Non-pigmented ciliary epithelial cell (primary cell): ENCODE measurements around the gene TEX10.
A peak's percentile ranks its signal among the peaks of the same experiment; 100 is the strongest.
"Not testable (repeated sequence)": the region's sequence is repeated elsewhere in the genome, so short reads cannot be mapped to it uniquely, and the experiment has no call there.

ENCODE experiments used
- DNase-seq: peaks from one replicate; pipeline ENCODE4 v3.0.0-alpha.2; 2010; ENCODE audit warnings: low read depth

Gene TEX10

DNA sequence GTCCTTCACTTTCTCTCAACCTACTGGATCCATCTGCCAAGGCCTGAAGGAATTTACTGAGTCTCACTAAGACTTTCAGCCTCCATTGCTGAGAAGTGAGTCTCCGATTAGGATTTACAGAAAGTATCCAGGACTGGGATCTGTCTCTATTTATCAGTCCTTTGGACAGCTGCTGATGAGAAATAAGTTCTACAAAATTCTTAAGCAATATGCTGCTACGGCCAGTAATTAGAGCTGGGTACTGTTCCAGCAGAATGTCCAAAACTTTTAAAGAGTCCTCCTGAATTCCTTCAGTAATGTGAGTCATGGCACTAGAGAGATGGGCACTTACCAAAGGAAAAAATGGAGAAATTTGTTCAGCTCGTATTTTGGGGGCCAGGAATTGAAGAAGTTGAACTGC, 5.9 kb downstream of the TEX10 start:
- DNase-seq = no peak

DNA sequence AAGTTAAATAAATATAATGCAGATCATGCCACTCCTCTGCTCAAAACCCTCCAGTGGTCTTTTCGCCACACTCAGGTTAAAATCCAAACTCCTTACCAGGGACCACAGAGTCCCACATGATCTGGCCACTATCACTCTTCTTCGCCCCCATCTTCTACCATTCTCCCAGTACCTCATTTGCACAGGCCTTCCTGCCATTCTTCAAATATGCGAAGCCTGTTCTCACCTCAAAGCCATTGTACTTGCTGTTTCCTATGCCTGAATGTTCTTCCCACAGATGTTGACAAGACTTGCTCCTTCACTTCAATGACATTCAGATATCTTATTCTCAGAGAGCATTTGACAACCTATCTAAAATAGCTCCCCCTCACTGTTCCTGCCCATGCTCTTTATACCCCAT, 10.9 kb downstream of the TEX10 start:
- DNase-seq = no peak

- DNase-seq = no peak
Observed at GRCh38 chr9:100340224-100340623, 12.5 kb downstream of the TEX10 start.

- not testable (repeated sequence) for DNase-seq
Observed at GRCh38 chr9:100338736-100339135, 14.0 kb downstream of the TEX10 start.

DNA sequence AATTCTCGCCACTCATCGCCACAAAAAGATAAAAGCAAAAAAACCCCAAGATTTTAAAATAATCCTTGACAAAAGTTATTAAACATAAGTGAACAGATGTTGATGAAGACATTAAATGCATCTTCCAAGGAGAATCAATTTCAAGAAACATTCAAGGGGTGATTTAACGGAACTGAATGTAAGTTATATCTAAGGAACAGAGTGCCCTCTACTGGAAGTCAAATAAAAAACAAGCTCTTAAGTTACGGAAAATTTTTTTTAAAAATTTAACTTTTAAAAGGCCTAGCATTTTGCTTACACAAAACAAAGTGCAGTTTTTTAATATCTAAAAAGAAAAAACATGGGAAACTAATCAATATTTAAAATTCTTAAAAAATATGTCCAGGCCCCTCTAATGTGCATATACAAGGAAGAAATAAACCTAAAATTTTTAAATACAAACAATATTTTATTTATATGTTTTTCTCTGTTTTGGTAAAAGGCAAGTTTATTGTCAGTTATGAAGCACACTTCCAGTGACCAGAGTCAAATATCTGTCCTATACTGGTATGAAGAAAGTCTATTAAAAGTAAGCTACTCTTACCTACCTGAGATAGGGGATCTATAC, 28.0 kb downstream of the TEX10 start:
- DNase-seq = no peak

- no peak for DNase-seq
Observed at GRCh38 chr9:100322954-100323536, 29.7 kb downstream of the TEX10 start.

DNA sequence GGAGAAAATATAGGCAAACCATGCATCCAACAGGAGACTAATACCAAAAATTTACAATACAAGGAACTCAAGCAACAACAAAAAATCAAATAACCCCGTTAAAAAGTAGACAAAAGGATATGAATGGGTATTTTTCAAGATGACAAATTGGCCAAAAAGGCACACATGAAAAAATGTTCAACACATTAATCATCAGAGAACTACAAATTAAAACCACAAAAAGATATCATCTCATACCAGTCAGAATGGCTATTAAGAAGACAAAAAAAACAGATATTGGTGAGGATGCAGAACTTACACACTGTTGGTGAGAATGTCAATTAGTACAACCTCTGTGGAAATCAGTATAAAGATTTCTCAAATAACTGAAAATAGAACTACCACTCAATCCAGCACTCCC, 35.0 kb downstream of the TEX10 start:
- DNase-seq = peak; percentile 32

DNA sequence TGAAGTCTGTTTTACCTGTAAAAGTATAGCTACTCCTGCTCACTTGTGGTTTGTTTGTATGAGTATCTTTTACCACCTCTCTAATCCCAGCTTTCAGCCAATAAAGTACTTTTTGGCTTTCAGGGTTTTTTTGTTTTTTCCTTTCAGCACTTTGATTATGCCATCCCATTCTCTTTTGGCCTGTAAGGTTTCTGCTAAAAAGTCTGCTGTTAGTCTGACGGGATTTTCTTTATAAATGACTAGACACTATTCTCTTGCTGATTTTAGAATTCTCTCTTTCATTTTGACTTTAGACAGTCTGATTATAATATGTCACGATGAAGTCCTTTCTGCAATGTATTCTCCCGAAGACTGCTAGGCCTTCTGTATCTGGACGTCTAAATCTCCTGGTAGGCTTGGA, 37.2 kb downstream of the TEX10 start:
- no peak for DNase-seq

DNA sequence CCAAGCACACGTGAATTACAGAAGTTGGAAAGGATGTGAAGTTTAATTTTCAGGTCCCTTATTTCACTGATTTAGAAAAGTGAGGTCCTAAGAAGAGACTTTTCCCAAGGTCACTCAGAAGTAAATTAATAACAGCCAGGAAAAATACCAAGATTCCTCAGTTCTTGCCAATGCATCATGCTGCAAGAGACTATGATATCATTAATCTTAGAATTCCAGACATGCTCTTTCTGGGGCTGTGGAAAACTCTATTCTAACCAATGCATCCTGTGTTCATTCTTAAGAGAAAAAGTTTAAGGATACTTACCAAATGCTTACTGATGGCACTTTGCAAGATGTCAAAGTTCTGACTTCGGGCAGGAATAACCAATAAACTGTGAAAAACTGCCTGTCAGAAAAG, 42.8 kb downstream of the TEX10 start:
- no peak for DNase-seq

GRCh38 chr9:100308965-100309564, 43.7 kb downstream of the TEX10 start:
- DNase-seq = no peak

- no peak for DNase-seq
Observed at GRCh38 chr9:100307080-100307479, 45.7 kb downstream of the TEX10 start.

- no peak for DNase-seq
Observed at GRCh38 chr9:100306283-100306682, 46.5 kb downstream of the TEX10 start.

- no peak for DNase-seq
Observed at GRCh38 chr9:100303747-100304146, 49.0 kb downstream of the TEX10 start.

DNA sequence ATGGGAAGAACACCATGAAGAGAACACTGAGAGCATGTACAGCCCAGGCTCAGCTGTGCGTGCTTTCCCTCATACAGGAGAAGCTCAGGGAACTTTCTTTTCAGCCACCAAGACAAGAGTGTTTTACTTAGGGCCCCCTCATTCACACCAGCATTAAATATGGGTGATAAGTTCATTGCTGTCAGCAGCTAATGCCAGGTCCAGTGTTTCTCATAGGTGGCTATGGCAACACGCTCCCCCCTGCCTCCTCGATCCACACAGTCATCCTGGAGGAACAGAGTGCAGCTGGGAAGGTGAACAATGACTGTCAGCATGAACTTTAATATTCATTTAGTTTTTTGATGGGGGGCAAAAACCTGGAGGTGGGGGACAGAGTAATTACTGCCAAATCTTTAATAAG, 54.4 kb downstream of the TEX10 start:
- no peak for DNase-seq

DNA sequence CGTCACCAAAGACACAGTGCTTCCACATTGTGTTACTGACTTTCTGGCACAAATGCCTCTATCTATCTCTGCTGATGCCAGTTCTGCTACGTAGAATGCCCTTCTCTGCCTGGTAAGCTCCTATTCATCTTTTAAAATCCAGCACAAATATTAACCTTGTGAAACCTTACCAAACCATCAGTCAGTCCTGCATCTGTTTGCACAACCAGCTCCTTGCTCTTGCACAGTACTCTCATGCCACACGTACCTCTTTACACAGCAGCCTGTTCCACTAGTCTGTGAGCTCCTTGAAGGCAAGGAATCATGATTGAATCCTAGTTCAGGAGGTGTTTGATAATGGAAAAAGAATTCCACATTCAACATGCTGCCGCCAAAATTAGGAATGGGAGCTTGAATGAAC, 56.3 kb downstream of the TEX10 start:
- no peak for DNase-seq

DNA sequence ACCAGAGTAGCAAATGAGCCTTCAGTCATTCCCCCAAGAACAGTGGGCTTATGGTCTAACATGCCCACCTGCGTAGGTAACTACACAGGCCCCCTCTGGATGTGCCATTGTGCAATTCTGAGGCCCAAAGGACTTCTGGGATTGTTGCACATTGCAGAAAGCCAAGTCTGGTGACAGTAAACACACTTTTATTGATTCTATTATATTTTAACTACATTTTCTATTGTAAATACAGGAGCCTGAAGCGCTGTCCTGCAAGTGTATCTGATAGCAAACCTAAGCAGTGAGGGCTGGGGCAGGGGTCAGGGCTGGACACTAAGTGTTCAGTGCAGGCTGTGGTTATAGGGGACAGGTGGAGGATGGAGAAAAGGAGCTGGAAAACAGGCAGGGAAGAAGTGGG, 57.5 kb downstream of the TEX10 start:
- no peak for DNase-seq

GRCh38 chr9:100294806-100295205, 57.9 kb downstream of the TEX10 start:
- no peak for DNase-seq

DNA sequence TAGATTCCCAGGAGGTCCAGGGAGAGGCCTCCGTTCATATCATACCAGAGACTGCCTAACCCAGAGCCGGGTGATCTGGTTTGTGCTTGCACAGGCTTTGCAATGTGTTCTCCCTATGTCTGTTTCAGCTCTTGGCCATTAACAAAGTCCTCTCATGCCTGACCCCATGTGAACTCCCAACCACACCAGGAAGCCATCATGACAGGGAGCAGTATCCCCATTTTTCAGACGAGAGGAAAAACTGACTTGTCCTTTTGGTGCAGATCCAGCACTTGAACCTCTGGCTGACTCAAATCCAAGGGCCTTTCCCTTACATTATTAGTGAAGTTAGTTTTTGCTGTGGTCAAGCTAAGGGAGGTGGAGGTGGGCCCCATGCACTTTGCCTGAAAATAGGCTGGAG, 58.4 kb downstream of the TEX10 start:
- no peak for DNase-seq

DNA sequence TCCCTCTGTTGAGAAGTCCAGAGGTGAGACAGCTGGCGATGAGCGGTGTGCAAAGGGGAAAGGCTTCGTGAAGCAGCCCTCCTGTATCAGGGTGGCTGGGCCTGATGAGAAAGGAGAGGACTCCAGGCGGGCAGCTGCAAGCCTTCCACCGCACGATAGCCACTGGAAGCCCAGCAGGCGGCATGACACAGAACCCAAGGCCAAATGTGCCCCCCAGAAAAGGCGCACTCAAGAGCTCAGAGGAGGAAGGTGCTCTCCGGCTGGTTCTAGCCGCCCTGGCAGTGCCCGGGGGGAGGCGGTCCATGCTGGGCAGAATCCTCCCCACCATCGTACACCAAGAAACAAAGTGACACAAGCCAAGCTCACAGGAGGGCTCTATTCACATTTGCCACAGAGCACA, 60.3 kb downstream of the TEX10 start:
- no peak for DNase-seq

GRCh38 chr9:100290714-100291113, 62.0 kb downstream of the TEX10 start:
- no peak for DNase-seq

GRCh38 chr9:100287186-100287585, 65.6 kb downstream of the TEX10 start:
- DNase-seq = no peak

DNA sequence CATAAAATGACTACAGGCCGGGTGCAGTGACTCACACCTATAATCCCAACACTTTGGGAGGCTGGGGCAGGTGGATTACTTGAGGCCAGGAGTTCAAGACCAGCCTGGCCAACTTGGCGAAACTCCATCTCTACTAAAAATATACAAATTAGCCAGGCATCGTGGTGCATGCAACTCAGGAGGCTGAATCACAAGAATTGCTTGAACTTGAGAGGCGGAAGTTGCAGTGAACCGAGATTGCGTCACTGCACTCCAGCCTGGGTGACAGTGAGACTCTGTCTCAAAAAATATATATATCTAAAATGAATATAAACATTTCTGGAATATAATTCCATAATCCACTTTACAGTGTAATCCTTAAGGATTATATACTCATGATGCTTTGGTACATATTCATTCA, 66.5 kb downstream of the TEX10 start:
- no peak for DNase-seq

DNA sequence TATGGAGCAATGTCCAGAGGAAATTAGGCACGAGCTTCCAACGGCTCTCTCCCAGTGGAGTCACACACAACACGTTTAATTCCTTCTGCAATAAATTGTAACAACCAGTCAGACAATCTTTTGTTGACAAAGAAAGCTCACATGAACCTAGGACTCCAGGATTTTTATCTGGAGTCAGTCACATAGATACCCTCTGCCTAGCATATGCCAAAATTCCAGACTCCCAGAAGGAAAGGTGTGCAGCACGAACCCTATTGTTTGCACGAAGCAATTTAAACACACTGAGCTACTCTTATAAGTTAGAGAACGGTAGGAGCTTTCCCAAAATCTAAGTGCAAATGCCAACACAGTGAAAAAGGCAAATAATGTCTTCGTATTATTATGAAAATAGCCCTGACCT, 67.1 kb downstream of the TEX10 start:
- DNase-seq = no peak

GRCh38 chr9:100285080-100285479, 67.7 kb downstream of the TEX10 start:
- no peak for DNase-seq
